ENCODE measurements around the gene CCDC124.

DNA sequence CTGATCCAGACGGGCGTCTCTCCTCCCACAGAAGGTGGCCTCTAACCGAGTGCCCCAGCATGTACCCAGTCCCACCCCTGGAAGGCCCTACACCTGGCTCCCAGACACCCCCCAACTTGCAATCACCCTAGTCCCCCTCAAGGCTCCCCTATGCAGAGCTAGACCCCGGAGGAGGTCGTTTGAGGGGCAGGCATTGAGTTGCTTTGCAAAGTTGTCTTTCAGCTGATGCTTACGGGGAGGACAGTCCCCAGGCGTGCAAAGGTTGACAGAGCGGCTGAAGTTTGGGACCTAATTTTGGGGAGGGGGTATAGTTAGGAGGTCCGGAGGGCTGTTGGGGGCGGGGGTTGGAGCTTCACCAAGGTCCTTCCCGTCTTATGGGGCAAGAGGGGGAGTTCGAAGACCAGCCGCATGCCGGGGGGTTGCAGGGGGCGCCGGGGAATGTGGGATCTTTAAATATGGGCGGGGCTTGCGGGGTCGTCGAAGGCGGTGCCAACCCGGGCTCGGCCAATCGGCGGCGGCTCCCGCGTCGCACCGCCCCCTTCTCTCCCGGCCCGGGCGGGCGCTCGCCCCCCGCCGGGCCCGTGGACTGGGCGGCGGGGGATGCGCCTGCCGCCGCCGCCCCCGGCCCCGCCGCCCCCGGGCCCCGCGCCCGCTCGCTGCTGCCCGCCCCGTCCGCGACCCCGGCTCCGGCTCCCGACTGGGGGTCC, 33.9 kb downstream of the CCDC124 start, which contains the start of gene KCNN1:
- TF ChIP-seq, protein P1, sequence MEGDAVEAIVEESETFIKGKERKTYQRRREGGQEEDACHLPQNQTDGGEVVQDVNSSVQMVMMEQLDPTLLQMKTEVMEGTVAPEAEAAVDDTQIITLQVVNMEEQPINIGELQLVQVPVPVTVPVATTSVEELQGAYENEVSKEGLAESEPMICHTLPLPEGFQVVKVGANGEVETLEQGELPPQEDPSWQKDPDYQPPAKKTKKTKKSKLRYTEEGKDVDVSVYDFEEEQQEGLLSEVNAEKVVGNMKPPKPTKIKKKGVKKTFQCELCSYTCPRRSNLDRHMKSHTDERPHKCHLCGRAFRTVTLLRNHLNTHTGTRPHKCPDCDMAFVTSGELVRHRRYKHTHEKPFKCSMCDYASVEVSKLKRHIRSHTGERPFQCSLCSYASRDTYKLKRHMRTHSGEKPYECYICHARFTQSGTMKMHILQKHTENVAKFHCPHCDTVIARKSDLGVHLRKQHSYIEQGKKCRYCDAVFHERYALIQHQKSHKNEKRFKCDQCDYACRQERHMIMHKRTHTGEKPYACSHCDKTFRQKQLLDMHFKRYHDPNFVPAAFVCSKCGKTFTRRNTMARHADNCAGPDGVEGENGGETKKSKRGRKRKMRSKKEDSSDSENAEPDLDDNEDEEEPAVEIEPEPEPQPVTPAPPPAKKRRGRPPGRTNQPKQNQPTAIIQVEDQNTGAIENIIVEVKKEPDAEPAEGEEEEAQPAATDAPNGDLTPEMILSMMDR (IDR thresholded peaks at IDR 0.05; ENCODE audit: low read depth, low read length): no peak
- TF ChIP-seq EZH2phosphoT487 (IDR thresholded peaks at IDR 0.05; ENCODE audit: low read depth): no peak
